Skin epidermis (tissue), 12 donors: Measurements from ENCODE around the gene IL18.

Source experiments
- H3K27ac ChIP-seq, 21 experiments: fragments of 200-600 bp; sonication (generic) in 11 of 21; one replicate each; pipeline ENCODE4 v1.5.0; 2020; ENCODE audit warnings: mild to moderate bottlenecking in 3 of 21, inconsistent platforms in 2 of 21, moderate library complexity in 2 of 21
- H3K4me3 ChIP-seq, 7 experiments: fragments of 200-600 bp; sonication (generic) in 2 of 7; one replicate each; pipeline ENCODE4 v1.5.0; 2020; ENCODE audit warnings: inconsistent platforms in 2 of 7, mild to moderate bottlenecking in 2 of 7, moderate library complexity in 1 of 7

IL18 gene

DNA sequence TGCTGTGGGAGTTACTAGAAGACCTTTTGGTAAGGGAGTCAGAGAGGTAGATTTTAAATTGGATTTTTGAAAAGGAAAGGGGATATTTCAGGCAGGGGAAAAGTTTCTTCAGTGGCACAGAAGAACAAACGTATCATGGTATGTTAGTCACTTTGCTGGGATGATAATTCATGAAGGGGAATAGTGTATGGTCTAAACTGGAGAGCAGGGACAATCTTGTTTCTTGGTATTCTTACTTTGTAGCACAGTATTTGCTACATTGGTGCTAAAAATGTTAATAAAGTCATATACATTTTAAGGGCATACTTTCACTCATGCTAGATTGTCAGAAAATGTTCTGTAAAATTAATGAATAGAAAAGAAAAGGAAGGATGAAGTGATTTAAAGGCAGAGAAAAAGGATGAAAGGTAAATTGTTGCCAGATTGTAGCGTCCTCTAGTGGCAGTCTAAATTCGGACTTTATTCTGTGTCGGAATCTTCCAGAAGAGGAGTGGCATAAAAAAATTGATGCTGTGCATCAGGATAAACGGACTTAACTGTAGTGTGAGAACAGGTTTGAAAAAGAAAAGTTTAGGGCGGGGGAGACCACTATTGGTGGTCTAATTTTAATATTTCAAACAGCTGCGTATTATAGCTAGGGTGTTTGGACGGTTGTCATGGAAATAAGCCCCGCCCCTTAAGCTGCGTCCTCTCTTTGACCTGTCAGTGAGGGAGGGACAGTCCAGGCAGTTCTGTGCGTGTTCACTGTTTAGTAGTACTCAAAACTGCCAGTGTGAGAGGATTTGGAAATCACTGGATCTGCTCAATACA lies 11.1 kb upstream of the IL18 start, which contains the start of gene BCO2:
Gene BCO2 (plus strand): TSS at position 724 of the 810 bp plus-strand sequence. CDS start 90 bp downstream, outside the sequence.
- Histone ChIP-seq H3K4me3 (peak within 1 kb of the TSS in 3 of 7 experiments; percentile 1 to 5 (median 1)), H3K27ac (no peak within 1 kb of the TSS)

DNA sequence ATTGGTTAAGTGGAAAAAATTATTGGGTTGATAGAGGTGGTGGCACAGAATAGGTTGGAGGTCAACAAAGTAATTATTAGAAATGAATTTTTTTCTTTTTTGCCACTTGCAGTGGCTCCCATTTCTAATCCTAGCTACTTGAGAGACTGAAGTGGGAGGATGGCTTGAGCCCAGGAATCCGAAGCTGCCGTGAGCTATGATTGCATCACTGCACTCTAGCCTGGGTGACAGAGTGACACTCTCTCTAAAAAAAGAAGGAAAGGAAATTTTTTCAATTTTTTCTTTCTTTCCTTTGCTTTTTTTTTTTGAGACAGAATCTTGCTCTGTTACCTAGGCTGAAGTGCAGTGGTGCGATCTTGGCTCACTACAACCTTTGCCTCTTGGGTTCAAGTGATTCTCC lies 9.3 kb upstream of the IL18 start:
- no peak overlapping the region for H3K27ac ChIP-seq
- H3K4me3 ChIP-seq = no peak overlapping the region

- H3K27ac ChIP-seq = no peak overlapping the region
- H3K4me3 ChIP-seq = no peak overlapping the region
These were observed 8.6 kb upstream of the IL18 start for GRCh38 chr11:112172362-112172994.

DNA sequence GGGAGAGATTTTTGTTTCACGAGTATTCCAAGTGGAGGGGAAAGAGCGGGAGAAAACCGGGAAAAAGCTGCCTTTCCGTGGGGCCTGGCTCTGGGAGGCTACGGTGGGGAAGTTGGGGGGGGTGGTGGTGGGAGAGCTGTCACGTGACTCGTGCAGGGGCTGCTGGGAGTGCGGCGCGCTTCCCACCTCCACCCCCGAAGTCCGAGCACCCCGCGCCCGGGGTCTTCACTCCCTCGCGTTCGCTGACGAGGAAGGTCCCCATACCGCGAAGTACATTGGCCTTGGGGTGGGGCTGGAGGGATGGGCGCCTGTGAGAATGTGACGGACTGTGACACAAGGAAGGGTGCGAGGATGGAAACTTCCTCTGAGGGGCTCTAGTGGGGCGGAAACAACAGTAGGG lies 3.3 kb upstream of the IL18 start, which contains the start of gene TEX12:
Gene TEX12 (plus strand): TSS at position 228 of the 400 bp plus-strand sequence. CDS start 1,897 bp downstream, outside the sequence.
- H3K27ac ChIP-seq = peak within 1 kb of the TSS in 4 of 21 experiments; percentile 4 to 34 (median 18)
- H3K4me3 ChIP-seq = no peak within 1 kb of the TSS

- H3K4me3 ChIP-seq = no peak overlapping the region
- H3K27ac ChIP-seq = peak overlapping the region in 3 of 21 experiments; percentile 4 to 19 (median 17)
These were observed 2.7 kb upstream of the IL18 start for GRCh38 chr11:112166562-112166961.

DNA sequence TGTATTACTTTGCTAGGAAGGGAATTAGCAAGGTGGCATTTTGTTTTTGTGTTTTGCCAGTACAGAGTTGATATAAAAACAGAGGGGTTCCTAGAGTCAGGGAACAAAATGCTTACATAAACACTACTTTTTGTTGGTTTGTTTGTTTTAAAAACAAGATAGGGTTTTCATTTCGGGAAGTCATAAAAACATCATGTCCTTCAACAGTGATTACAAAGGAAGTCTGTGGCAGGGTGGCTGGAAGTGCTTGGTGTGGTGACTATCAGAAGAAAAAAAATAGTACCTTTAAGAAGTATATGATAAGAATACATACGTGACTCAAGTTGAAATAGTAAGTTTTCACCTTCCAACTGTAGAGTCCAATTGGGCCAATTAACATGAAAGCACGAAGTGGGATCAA lies 1.2 kb upstream of the IL18 start:
- no peak overlapping the region for H3K4me3 ChIP-seq
- H3K27ac ChIP-seq = no peak overlapping the region

DNA sequence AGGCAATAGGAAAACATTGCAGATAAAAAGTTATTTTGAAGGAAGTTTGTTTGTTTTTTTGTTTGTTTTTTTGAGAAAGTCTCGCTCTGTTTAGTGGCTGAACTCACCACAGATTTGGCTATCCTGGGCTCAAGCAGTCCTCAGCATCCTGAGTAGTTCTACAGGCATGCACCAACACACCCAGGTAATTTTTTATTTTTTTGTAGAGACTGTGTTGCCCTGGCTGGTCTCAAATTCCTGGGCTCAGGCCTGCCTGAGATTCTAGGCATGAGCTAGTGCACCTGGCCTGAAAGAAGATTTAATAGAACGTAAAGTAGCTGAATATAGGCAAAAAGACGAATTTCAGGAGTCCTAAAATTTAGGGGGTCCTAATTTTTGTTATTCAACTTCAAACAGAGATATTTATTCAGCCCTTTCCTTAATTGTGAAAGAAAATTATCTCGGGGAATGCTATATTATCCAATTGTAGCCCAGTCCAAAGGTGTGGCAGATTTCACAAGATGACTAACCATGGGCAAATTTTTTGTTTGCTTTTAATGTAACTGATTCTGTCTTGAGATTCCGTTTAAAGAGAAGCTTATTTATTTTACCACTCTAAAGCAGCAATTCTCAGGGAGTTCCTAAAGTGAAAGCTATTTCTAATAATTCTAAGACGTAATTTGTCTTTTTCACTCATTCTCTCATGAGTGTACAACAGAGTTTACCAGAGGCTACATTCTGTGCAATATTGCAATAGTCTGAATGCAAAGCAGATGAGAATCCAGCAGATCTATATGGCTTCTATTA lies 940 bp downstream of the IL18 start:
- H3K27ac ChIP-seq = peak overlapping the region in 17 of 21 experiments; percentile 0 to 79 (median 47)
- H3K4me3 ChIP-seq = peak overlapping the region; percentile 8 to 39 (median 27)

DNA sequence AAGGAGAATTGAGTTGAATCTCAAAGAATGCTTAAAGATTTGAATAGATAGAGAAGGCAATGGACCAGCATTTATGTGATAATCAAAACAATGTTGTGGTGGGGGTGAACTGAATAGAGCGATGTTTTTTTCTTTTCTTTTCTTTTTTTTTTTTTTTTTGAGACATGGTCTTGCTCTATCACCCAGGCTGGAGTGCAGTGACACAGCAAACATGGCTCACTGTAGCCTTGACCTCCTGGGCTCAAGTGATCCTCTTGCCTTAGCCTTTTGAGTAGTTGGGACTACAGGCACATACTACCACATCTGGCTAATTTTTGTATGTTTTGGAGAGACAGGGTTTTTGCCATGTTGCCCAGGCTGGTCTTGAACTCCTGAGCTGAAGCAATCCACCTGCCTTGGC lies 1.7 kb downstream of the IL18 start:
- Histone ChIP-seq H3K4me3 (peak overlapping the region in 1 of 7 experiments; percentile 17), H3K27ac (peak overlapping the region in 10 of 21 experiments; percentile 0 to 79 (median 51))

- Histone ChIP-seq H3K4me3 (peak overlapping the region in 1 of 7 experiments; percentile 10), H3K27ac (peak overlapping the region in 7 of 21 experiments; percentile 25 to 79 (median 28))
These were observed 2.9 kb downstream of the IL18 start for GRCh38 chr11:112161012-112161411.

DNA sequence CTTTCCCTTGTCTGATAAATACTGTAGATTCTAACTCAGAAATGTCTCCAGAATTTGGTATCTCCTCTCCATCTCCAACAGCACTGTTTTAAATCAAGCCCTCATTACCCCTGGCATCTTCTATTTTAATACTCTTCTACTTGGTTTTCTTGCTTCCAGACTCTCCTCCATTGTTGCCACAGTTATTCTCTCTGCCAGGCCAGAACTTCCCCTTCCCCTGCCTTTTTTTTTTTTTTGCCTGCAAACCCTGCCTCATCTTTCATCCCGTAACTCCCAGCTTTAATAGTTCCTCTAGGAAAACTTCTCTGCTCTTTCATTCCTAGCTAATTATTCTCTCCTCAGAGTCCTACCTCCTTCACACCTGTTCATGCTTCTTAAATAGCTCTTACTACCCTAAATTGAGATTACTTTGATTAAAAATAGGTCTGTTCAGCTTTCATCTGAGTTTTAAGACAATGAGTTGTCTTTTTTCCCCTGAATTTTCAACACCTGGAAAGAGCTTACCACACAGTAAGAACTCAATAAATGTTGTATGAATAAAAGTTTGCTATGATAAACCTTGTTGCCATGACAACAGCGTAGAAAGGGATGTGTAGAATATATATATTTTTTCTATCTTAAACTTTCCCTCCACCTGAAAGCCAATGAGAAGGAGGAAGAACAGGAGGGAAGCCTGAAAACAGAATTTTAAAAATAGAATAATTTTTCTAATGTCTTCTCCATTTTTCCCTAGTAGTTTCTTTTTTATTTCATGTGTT lies 3.6 kb downstream of the IL18 start:
- H3K27ac ChIP-seq = peak overlapping the region in 12 of 21 experiments; percentile 3 to 65 (median 36)

GRCh38 chr11:112159098-112160065 lies 4.5 kb downstream of the IL18 start:
- H3K27ac ChIP-seq = peak overlapping the region in 12 of 21 experiments; percentile 1 to 65 (median 46)
- no peak overlapping the region for H3K4me3 ChIP-seq

More for the DNA sequence above, 3.6 kb downstream of the IL18 start:
- H3K4me3 ChIP-seq = no peak overlapping the region

- Histone ChIP-seq H3K27ac (peak overlapping the region in 2 of 21 experiments; percentile 56), H3K4me3 (no peak overlapping the region)
These were observed 6.7 kb downstream of the IL18 start for GRCh38 chr11:112156956-112157766.

DNA sequence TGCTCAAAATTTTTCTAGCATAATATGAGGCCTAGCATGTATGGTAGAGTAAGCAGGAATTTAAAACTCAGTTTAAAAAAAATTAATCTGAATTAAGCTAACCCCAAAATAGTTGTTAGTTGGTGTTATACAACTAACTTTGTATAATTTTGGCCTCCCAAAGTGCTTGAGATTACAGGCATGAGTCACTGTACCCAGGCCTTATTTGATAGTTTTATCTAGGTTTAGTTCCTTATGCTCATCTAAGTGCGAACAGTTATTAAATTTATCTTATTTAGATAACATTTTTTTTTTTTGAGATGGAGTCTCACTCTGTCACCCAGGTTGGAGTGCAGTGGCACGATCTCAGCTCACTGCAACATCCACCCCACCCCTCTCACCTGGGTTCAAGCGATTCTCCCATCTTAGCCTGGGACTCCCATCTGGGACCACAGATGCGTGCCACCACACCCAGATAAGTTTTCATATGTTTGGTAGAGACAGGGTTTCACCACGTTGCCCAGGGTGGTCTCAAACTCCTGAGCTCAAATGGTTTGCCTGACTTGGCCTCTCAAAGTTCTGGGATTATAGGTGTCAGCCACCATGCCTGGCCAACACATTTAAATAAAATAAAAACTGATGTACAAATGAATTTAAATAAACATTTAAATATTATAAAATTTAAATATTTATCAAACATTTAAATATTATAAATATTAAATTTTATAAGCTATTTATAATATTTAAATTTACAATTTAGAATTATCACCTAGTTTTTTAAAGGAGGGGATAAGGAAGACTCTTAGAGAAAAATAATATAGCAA lies 7.5 kb downstream of the IL18 start:
- Histone ChIP-seq H3K4me3 (no peak overlapping the region), H3K27ac (peak overlapping the region in 1 of 21 experiments; percentile 17)

- Histone ChIP-seq H3K4me3 (no peak overlapping the region), H3K27ac (peak overlapping the region in 1 of 21 experiments; percentile 14)
These were observed 13.4 kb downstream of the IL18 start for GRCh38 chr11:112150517-112150916.

- Histone ChIP-seq H3K4me3 (no peak overlapping the region), H3K27ac (no peak overlapping the region)
These were observed 20.3 kb downstream of the IL18 start for GRCh38 chr11:112143597-112143996.

DNA sequence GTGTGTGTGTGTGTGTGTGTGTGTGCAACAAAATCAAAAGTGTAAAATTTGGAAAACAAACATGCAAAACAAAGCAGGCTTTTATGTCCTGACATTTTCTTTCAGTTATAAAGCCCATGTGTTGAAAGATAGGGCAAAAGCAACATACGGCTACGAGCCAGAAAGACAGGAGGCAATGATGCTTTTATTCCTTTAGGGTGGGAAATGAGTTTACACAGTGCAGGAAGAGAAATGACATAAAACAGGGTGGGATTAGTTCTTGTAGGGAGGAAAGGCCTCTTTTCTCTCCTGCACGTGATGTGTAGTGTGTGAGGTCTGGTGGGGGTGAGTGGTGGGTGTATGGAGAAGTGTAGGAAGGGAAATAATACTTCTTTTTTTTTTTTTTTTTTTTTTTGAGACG lies 29.4 kb downstream of the IL18 start:
- no peak overlapping the region for H3K4me3 ChIP-seq

More for the DNA sequence above, 29.4 kb downstream of the IL18 start:
- no peak overlapping the region for H3K27ac ChIP-seq
